B cell (primary cell): ENCODE results near the gene GRIN3A.

Experiments
- CTCF ChIP-seq: fragments of 200-600 bp; IDR thresholded peaks from one replicate; pipeline ENCODE4 v1.8.0; 2022; ENCODE audit warnings: antibody characterized with exemption, mild to moderate bottlenecking
- EZH2 ChIP-seq: IDR thresholded peaks from 2 replicates; pipeline ENCODE4 v1.6.1; 2012; ENCODE audit warnings: borderline replicate concordance, low read depth, mild to moderate bottlenecking, moderate library complexity, low read length; ENCODE audit not compliant: insufficient read depth, poor library complexity, severe bottlenecking

GRCh38 chr9:101737165-101737704 lies 1.2 kb downstream of the GRIN3A start:
- TF ChIP-seq CTCF (no peak), EZH2 (no peak)
